ENCODE results near the gene BCKDHB.

- TF ChIP-seq MXI1 (IDR thresholded peaks at IDR 0.05; ENCODE audit: low read depth, low read length), result no peak
- TF ChIP-seq EZH2phosphoT487 (IDR thresholded peaks at IDR 0.05; ENCODE audit: borderline replicate concordance, low read depth), result no peak
- no peak for TF ChIP-seq CHD2 (IDR thresholded peaks at IDR 0.05; ENCODE audit: low read length, partially characterized antibody)
- TF ChIP-seq EP300 (IDR thresholded peaks at IDR 0.05; ENCODE audit: borderline replicate concordance in 1 of 2, low read depth in 1 of 2, low read length in 1 of 2), result no peak
Measured at GRCh38 chr6:80185492-80185891, 79.0 kb downstream of the BCKDHB start.

All from SK-N-SH (cell line).